ENCODE measurements around the gene PPP1R1C.
"Not testable (repeated sequence)": the region's sequence is repeated elsewhere in the genome, so short reads cannot be mapped to it uniquely, and the experiment has no call there.

Gene PPP1R1C

DNA sequence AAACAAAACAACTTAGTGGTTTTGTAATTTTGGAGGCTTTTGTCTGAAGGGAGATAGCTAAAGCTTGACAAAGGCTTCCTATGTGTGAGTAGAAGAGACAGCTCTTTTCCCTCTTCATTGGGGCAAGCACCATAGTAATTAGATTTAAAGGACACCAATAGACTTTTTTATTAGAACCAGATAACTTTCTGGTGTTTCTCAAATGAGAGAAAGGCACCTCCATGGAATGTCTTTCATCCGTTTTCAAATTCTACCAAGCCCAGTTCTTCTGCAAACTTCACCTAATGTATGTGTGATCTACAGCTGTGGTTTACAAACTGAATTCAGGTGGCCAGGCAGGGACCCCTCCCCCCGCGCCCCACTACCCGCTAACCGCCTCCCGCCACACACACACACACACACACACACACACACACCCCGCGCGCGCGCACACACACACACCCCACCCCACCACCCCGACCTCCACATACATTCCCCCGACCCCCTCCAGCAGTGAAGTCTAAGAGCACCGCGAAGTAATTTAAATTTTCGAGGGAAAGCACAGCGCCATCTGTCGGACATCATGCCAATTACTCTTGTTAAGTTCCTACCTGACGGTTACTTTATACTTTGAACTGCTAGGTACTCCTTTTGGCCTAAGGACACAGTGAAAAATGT lies 31.6 kb upstream of the PPP1R1C start:
- TF ChIP-seq, protein P1, sequence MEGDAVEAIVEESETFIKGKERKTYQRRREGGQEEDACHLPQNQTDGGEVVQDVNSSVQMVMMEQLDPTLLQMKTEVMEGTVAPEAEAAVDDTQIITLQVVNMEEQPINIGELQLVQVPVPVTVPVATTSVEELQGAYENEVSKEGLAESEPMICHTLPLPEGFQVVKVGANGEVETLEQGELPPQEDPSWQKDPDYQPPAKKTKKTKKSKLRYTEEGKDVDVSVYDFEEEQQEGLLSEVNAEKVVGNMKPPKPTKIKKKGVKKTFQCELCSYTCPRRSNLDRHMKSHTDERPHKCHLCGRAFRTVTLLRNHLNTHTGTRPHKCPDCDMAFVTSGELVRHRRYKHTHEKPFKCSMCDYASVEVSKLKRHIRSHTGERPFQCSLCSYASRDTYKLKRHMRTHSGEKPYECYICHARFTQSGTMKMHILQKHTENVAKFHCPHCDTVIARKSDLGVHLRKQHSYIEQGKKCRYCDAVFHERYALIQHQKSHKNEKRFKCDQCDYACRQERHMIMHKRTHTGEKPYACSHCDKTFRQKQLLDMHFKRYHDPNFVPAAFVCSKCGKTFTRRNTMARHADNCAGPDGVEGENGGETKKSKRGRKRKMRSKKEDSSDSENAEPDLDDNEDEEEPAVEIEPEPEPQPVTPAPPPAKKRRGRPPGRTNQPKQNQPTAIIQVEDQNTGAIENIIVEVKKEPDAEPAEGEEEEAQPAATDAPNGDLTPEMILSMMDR (IDR thresholded peaks at IDR 0.05; ENCODE audit: insufficient read depth, low read length, missing control alignments), result peak; percentile 63
- ChIA-PET CTCF (interaction anchor here (0.6 to 3.6 kb wide), 42 partner anchors 8 to 1829 kb away, joined by 3 to 44 read pairs (median 4); partner anchors contain the start of genes ITPRID2 and PPP1R1C), POLR2A (no interaction called here)
- DNase-seq (ENCODE audit: low read depth, low spot score), result no peak
- H3K4me3 ChIP-seq (ENCODE audit: low read depth, low read length), result peak overlapping the region; percentile 29

DNA sequence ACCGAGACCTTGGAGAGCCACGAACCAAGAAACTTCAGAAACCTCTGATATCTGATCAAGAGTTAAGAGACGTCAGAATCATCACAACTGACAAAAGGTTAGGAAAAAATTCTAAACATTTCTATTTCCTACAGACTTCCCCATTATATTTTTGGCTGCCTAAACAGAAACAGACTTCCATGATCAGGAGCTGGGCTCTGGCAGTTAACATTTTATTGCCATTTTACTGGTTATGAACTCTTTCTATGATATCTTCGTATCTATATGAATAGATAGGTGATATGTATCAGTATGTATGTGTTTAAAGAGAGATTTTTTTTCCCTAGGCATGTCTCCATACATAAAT lies 31.1 kb upstream of the PPP1R1C start:
- ChIA-PET CTCF (interaction anchor here (0.7 to 3.6 kb wide), 34 partner anchors 8 to 1830 kb away, joined by 3 to 44 read pairs (median 4); partner anchors contain the start of gene ITPRID2), POLR2A (no interaction called here)
- TF ChIP-seq, protein P1 (IDR thresholded peaks at IDR 0.05; ENCODE audit: insufficient read depth, low read length, missing control alignments), result no peak
- H3K4me3 ChIP-seq (ENCODE audit: low read depth, low read length), result no peak overlapping the region
- DNase-seq (ENCODE audit: low read depth, low spot score), result no peak

DNA sequence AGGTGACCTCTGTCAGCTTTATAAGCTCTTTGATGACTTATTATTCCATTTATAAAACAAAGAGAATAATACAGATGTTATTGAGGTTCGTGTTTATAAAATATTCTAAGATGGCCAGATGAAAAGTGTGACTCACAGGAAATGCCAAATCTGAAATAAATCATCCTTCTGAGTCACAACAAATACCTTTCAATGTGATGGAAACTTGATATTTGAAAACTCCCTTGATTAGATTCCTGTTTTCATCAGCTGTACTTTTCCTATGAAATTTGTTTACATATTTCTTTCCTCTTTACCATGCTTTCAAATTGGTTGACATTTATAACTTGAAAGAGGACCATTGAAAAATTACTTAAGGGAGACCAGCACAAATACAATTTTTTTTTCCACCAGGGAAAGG lies 30.6 kb upstream of the PPP1R1C start:
- POLR2A ChIA-PET, result no interaction called here
- no peak for DNase-seq (ENCODE audit: low read depth, low spot score)
- no peak overlapping the region for H3K4me3 ChIP-seq (ENCODE audit: low read depth, low read length)
- TF ChIP-seq, protein P1 (IDR thresholded peaks at IDR 0.05; ENCODE audit: insufficient read depth, low read length, missing control alignments), result no peak
- CTCF ChIA-PET, result interaction anchor here (0.7 to 3.6 kb wide), 33 partner anchors 7 to 1830 kb away, joined by 3 to 44 read pairs (median 4); partner anchors contain the start of gene ITPRID2

DNA sequence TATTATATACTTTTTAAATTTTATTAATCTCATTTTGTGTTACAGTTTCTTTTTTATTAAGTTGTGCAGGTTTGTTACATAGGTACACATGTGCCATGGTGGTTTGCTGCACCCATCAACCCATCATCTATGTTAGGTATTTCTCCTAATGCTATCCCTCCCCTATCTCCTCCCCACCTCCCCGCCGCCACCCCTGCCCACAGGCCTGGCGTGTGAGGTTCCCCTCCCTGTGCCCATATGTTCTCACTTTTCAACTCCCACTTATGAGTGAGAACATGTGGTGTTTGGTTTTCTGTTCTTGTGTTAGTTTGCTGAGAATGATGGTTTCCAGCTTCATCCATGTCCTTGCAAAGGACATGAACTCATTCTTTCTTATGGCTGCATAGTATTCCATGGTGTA lies 29.8 kb upstream of the PPP1R1C start:
- DNase-seq (ENCODE audit: low read depth, low spot score); H3K4me3 ChIP-seq (ENCODE audit: low read depth, low read length); POLR2A ChIA-PET: not testable (repeated sequence)
- CTCF ChIA-PET, result interaction anchor here (1.4 to 3.6 kb wide), 2 partner anchors 19 to 122 kb away, joined by 5 to 44 read pairs; no protein-coding TSS in a partner anchor

DNA sequence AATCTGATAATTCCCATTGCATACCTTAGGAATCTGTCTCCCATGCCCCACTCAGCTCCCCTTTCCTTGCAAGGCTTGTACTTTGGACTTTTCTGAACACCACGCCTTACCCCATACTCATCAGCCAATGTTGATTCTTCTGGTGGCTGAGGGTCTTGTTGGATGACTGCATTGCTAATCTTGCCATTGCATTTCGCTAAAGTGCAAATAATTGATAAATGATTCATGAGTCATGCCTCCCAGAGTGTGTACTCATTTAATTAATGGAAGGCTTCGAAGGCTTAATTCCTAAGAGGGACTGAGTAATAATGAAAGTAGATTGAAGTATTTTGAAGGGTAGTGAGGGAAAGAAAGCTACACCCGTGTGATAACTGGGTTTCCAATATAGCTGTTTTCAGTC lies 28.0 kb upstream of the PPP1R1C start:
- ChIA-PET CTCF (interaction anchor here (1.6 to 3.0 kb wide), 2 partner anchors 9 to 120 kb away, joined by 5 to 14 read pairs; no protein-coding TSS in a partner anchor), POLR2A (no interaction called here)
- DNase-seq (ENCODE audit: low read depth, low spot score), result no peak
- H3K4me3 ChIP-seq (ENCODE audit: low read depth, low read length), result no peak overlapping the region
- TF ChIP-seq, protein P1 (IDR thresholded peaks at IDR 0.05; ENCODE audit: insufficient read depth, low read length, missing control alignments), result no peak

DNA sequence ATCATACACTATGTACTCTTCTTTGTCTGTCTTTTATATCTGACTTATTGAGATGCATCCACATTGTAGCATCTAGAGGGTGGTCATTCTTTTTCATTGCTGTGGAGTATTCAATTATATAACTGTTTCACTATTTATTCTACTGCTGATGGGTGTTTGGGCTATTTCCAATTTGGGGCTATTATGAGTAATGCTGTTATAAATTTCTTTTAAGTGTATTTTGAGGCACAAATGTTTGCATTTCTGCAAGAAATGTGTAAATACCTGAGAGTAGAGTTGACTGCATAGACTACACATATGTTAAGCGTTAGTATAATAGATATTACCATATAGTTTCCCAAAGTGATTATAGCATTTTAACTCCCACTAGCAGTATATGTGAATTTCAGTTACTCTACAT lies 26.9 kb upstream of the PPP1R1C start:
- no peak overlapping the region for H3K4me3 ChIP-seq (ENCODE audit: low read depth, low read length)
- DNase-seq (ENCODE audit: low read depth, low spot score), result no peak
- TF ChIP-seq, protein P1 (IDR thresholded peaks at IDR 0.05; ENCODE audit: insufficient read depth, low read length, missing control alignments), result no peak
- ChIA-PET CTCF (interaction anchor here (1.1 to 3.0 kb wide), 4 partner anchors 10 to 120 kb away, joined by 3 to 14 read pairs (median 3); no protein-coding TSS in a partner anchor), POLR2A (no interaction called here)

Data from AG04449 (cell line).